ENCODE measurements around the gene AHCTF1.

Gene AHCTF1

DNA sequence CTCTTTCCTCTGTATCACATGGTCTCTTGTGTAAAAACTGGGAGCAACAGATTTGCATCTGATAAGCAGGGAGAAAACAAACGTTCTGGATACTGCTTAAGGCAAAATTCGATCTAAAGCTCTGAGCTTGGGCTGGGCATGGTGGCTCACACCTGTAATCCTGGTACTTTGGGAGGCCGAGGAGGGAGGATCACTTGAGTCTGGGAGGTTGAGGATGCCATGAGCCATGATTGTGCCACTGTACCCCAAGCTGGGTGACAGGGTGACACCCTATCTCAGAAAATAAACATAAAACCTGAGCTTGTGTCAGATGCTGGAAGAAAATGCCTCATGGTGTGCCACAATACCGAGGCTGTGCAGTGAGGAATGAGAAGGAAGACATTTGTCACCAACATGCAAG is 133.6 kb downstream of the AHCTF1 start:
- no peak for DNase-seq (ENCODE audit: low read depth)

DNA sequence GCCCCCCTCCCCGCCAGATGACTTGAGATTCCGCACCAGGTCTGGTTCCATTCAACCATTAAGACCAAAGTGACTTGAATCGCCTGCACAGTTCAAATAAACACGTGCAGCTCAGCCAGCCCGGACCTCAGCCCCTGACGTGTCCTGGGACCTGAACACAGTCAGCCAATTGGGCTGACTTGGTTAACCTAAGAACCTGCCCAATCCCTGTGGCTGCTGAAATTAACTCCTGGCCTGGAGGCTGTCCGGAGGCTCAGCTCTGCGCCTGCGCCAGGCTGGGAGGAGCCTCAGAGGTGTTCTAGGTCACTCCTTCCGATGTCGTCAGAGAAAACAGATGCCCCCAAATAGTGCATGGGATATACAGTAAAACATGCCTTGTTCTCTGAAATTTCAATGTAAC is 134.2 kb downstream of the AHCTF1 start:
- no peak for DNase-seq (ENCODE audit: low read depth)

DNA sequence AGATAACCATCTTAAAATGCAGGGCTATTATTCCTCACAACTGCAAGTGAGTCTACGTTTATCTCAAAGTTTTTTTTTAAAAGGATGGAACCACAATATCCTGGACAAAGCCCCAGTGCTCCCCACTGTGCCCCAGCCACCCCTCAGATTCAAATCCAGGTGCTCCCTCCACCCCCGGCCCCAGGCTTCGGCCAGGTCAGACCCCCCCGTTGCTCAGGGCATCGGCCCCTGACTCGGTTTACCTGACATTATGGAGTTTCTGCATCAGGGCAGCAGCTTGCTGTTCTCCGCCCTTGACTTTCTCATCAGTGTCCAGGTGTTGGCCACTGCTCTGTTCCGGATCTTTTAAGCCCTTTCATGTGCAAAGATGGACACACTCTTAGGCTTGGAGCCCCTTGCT is 134.6 kb downstream of the AHCTF1 start:
- DNase-seq (ENCODE audit: low read depth): no peak

GRCh38 chr1:246795906-246796694 is 135.6 kb downstream of the AHCTF1 start:
- no peak for DNase-seq (ENCODE audit: low read depth)

GRCh38 chr1:246794828-246795671 is 136.7 kb downstream of the AHCTF1 start:
- DNase-seq (ENCODE audit: low read depth): no peak

DNA sequence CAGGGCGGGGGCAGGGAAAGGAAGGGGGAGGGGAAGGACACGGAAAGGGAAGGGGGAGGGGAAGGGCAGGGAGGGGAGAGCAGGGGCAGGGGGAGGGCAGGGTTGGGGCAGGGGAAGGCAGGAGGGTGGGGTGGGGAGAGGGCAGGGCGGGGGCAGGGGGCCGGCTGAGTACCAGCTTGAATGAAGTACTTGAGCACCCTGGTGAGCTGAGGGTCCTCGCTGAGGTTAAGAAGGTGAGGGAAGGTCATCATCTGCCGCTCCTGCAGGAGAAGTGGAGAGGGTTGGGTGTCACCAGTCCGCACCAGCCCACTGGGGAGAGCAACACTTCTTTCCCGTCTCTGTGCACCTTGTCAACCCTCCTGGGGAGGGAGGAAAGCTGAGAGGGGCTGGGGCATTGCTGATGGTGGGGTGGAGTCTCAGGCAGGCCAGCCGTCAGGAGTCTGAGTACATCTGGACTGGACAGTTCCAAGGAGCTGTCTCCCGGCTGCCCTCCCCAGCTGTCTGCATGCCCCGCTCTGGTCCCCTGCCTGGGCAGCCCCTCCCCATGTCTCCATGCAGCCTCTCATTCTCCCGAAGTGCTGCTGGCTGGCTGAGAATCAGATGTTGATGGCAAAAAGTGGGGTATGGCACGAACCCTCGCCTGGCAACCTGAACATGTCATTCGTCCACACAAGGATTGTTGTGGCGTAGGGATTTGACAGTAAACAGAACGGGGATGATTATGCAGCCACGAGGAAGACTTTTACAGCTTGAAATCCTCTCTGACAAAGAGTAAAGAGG is 137.5 kb downstream of the AHCTF1 start:
- DNase-seq (ENCODE audit: low read depth): no peak

GRCh38 chr1:246793356-246793896 is 138.3 kb downstream of the AHCTF1 start:
- no peak for DNase-seq (ENCODE audit: low read depth)

DNA sequence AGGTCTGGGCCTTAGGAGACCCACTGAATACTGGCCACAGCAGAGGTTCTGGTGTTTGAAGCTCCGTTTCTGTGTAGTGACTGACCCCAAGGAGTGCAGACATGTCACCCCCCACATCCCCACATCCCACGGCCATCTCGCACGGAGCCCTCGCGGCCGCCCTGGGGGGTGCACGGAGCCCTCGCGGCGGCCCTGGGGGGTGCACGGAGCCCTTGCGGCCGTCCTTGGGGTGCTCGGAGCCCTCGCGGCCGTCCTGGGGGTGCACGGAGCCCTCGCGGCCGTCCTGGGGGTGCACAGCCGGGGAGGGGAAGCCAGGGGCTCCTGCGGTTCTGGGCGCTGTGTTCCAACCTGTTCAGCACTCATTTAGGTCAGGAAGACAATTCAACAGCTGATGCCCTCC is 139.1 kb downstream of the AHCTF1 start:
- no peak for DNase-seq (ENCODE audit: low read depth)

GRCh38 chr1:246791303-246791918 is 140.3 kb downstream of the AHCTF1 start:
- DNase-seq (ENCODE audit: low read depth): no peak

DNA sequence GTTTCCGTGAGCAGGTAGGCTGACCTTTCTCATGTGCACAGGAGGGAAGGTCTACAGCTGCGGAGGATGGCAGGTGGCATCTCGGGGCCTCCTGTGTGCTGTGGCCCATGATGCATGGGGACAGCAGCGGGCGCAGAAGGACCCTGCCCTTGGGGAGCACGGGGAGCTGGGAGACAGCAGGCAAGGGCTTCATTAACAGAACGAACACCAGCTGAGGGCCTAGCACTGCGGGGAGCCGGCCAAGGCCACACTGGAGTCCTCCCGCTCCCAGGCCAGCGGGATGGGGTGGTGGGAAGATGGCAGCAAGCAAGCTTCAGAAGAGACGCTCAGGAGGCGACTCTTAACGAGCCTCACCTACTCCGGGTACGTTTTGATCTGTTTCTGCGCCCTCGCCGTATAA is 140.9 kb downstream of the AHCTF1 start:
- no peak for DNase-seq (ENCODE audit: low read depth)

DNA sequence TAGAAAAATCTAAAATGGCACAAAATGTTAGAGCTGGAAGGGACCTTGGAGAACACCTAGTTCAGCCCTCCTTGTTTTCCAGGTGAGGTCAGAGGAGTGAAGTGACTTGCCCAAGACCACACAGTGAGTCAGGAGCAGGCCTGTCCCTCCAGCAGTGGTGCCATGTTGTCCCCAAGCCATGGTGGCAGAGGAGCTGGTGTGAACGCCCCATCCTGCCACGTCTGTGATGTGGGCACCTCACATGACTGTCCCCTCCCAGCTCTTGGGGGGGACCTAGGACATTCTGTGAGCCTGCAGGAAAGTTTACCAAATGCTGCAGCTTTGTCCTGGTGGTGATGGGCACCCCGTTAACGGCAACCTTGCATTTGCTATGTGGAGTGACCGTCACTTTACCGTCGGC is 141.4 kb downstream of the AHCTF1 start:
- DNase-seq (ENCODE audit: low read depth): no peak

- DNase-seq (ENCODE audit: low read depth): no peak
Observed at GRCh38 chr1:246789454-246790339, 142.1 kb downstream of the AHCTF1 start.
